HepG2 (cell line): ENCODE results near the gene HLF. TPM values are rescaled to one million over a fixed set of nuclear protein-coding genes. Genes with fewer than 3 reads are reported as not detected.

ENCODE experiments used
- ATAC-seq: fragments of 200-7000 bp; cut with Tn5 transposase; 3 replicates; pipeline ENCODE4 v1.9.1; 2020; ENCODE audit warnings: mild to moderate bottlenecking, moderate library complexity
- BruUV-seq: library from RNA; stranded (reverse); fragments of 400-500 nt; replicated peaks from 2 replicates; lab custom pipeline; 2021; lab: Mats Ljungman, UMichigan
- CTCF ChIA-PET: fragments of 300-600 bp; formaldehyde crosslinking; extraction: SDS; loops from one replicate; lab custom pipeline; 2021; ENCODE audit warnings: low total read pairs, inconsistent platforms, low intra/inter-chr PET ratio; lab: Yijun Ruan, JAX
- POLR2A ChIA-PET: fragments of 350-600 bp; sonication (Branson Sonifier 250); formaldehyde crosslinking; loops from one replicate; lab custom pipeline; 2020; ENCODE audit warnings: antibody characterized with exemption, inconsistent platforms; lab: Yijun Ruan, JAX
- DNase-seq: peaks from one replicate; pipeline ENCODE4 v3.0.0-alpha.2; 2015; ENCODE audit warnings: low spot score
- FAIRE-seq: peaks from 3 replicates; lab custom pipeline; 2011; peaks lifted over from hg19 to GRCh38; lab: Jason Lieb, UNC
- H2AFZ ChIP-seq: one replicate; pipeline ENCODE4 v1.6.1; 2011; ENCODE audit warnings: low read length, inconsistent platforms
- H3K27ac ChIP-seq: fragments of 300-600 bp; 3 replicates; pipeline ENCODE4 v1.8.0; 2011; ENCODE audit warnings: mixed run types, mild to moderate bottlenecking, mixed read lengths, low read length, inconsistent platforms; ENCODE audit not compliant: insufficient read depth; ENCODE audit errors: extremely low read length
- H3K27me3 ChIP-seq, 2 experiments: fragments of 200-600 bp in 1 of 2; 2 replicates in 1 of 2; 3 replicates in 1 of 2; pipeline versions ENCODE4 v1.6.0 to v1.8.0; 2011; ENCODE audit warnings: low read length in 2 of 2, mild to moderate bottlenecking in 2 of 2, moderate library complexity in 2 of 2, inconsistent platforms in 1 of 2; ENCODE audit not compliant: insufficient read depth in 2 of 2, control insufficient read depth in 1 of 2
- H3K36me3 ChIP-seq, 2 experiments: fragments of 200-600 bp in 1 of 2; replicated peaks in 1 of 2; 2 replicates in 1 of 2; 3 replicates in 1 of 2; pipeline versions ENCODE4 v1.5.1 to v1.8.0; 2011; ENCODE audit warnings: low read length in 2 of 2, inconsistent platforms in 1 of 2; ENCODE audit not compliant: insufficient read depth in 2 of 2, control insufficient read depth in 1 of 2
- H3K4me1 ChIP-seq: 2 replicates; pipeline ENCODE4 v1.5.1; 2012; ENCODE audit warnings: low read length, inconsistent platforms; ENCODE audit not compliant: insufficient read depth
- H3K4me2 ChIP-seq: 2 replicates; pipeline ENCODE4 v1.6.0; 2011; ENCODE audit warnings: low read depth, low read length, inconsistent platforms
- H3K4me3 ChIP-seq, 3 experiments: fragments of 200-600 bp in 1 of 3; sonication (generic), shearing (Covaris generic) in 1 of 3; replicated peaks in 1 of 3; 2 replicates each; pipeline ENCODE4 v1.5.1; 2011 to 2016; ENCODE audit warnings: low read length in 3 of 3, inconsistent platforms in 2 of 3, low read depth in 2 of 3, mild to moderate bottlenecking in 2 of 3, control low read depth in 1 of 3, mixed read lengths in 1 of 3; ENCODE audit not compliant: insufficient read depth in 1 of 3
- H3K79me2 ChIP-seq: one replicate; pipeline ENCODE4 v1.6.1; 2011; ENCODE audit warnings: low read length, inconsistent platforms; ENCODE audit not compliant: insufficient read depth
- H3K9ac ChIP-seq: 2 replicates; pipeline ENCODE4 v1.6.0; 2011; ENCODE audit warnings: mild to moderate bottlenecking, low read depth, low read length, inconsistent platforms; ENCODE audit not compliant: insufficient read depth
- H3K9me3 ChIP-seq: 2 replicates; pipeline ENCODE4 v1.5.1; 2012; ENCODE audit warnings: mild to moderate bottlenecking, low read length
- H4K20me1 ChIP-seq: 2 replicates; pipeline ENCODE4 v1.6.0; 2011; ENCODE audit warnings: inconsistent platforms, mild to moderate bottlenecking, low read length, moderate library complexity; ENCODE audit not compliant: insufficient read depth
- CENPT ChIP-seq: sonication (generic); formaldehyde crosslinking; IDR thresholded peaks from 2 replicates; pipeline ENCODE4 v1.8.0; 2022; ENCODE audit warnings: low read depth, mild to moderate bottlenecking, moderate library complexity, missing genetic modification reagents
- GATAD1 ChIP-seq: IDR thresholded peaks from 2 replicates; pipeline ENCODE4 v1.6.1; 2016; ENCODE audit warnings: missing genetic modification reagents, missing compliant biosample characterization
- MXD4 ChIP-seq: IDR thresholded peaks from 2 replicates; pipeline ENCODE4 v1.6.1; 2016; ENCODE audit warnings: mild to moderate bottlenecking, missing biosample characterization, missing genetic modification reagents
- SYNCRIP ChIP-seq: fragments of 200-400 bp; formaldehyde crosslinking; IDR thresholded peaks from 2 replicates; pipeline ENCODE4 v1.6.1; 2018; ENCODE audit warnings: mild to moderate bottlenecking, low read depth, low read length; ENCODE audit not compliant: insufficient read depth
- U2AF1 ChIP-seq: fragments of 200-400 bp; formaldehyde crosslinking; optimal IDR thresholded peaks from 2 replicates; pipeline ENCODE3; 2017; ENCODE audit warnings: mild to moderate bottlenecking, low read depth, low read length
- ZNF296 ChIP-seq: sonication (generic); formaldehyde crosslinking; conservative IDR thresholded peaks from 2 replicates; pipeline ENCODE4 v1.5.0; 2020; ENCODE audit warnings: mild to moderate bottlenecking, missing genetic modification reagents
- ZNF326 ChIP-seq: sonication (generic); formaldehyde crosslinking; IDR thresholded peaks from 2 replicates; pipeline ENCODE4 v1.4.0; 2020; ENCODE audit warnings: missing genetic modification reagents, borderline replicate concordance
- ZNF75D ChIP-seq: sonication (generic); formaldehyde crosslinking; IDR thresholded peaks from 2 replicates; pipeline ENCODE4 v1.8.1; 2023; ENCODE audit warnings: missing genetic modification reagents, mild to moderate bottlenecking, borderline replicate concordance
- ZNF761 ChIP-seq: sonication (generic); formaldehyde crosslinking; conservative IDR thresholded peaks from 2 replicates; pipeline ENCODE4 v1.4.0; 2020; ENCODE audit warnings: mild to moderate bottlenecking, missing genetic modification reagents
- WGBS: methylation state at CpG from one replicate; pipeline ENCODE4 v1.1.6; 2017; ENCODE audit warnings: low lambda C conversion rate; 5-methylcytosine and 5-hydroxymethylcytosine counted together
- in situ Hi-C: cut with HindIII; loops from 2 replicates; pipeline ENCODE4 v1.10.0; 2017; ENCODE audit warnings: low pct_unique_long_range_greater_than_20kb; ENCODE audit not compliant: extremely low pct_ligation_motif_present
- intact Hi-C: fragments of 100-400 bp; cut with micrococcal nuclease; formaldehyde crosslinking; loops from one replicate; pipeline ENCODE4 v1.10.0; 2022; ENCODE audit not compliant: unreplicated experiment
- polyA plus RNA-seq, 8 experiments: library from polyadenylated mRNA; depleted of rRNA in 3 of 8; stranded (reverse) in 7 of 8; unstranded in 1 of 8; fragments of >200 nt; fragmentation: Illumina TruSeq in 4 of 8; extraction: Trizol in 4 of 8; gene quantifications; 2 replicates each; pipeline versions ENCODE4 v1.2.1 to v1.2.3, GENCODE V29; 2011 to 2016; ENCODE audit warnings: low read depth in 4 of 8, missing spikeins in 1 of 8, mixed read lengths in 1 of 8; ENCODE audit not compliant: insufficient read depth in 1 of 8
- total RNA-seq, 5 experiments: library from RNA; depleted of rRNA; stranded (reverse); fragments of >200 nt; fragmentation: Illumina TruSeq; extraction: Trizol; gene quantifications; 2 replicates each; pipeline ENCODE4 v1.2.3, GENCODE V29; 2016; ENCODE audit warnings: low read depth in 1 of 5
- TF ChIP-seq, protein P1 (sequence below): sonication (generic); formaldehyde crosslinking; IDR thresholded peaks from 2 replicates; pipeline ENCODE4 v1.5.0; 2020; ENCODE audit warnings: missing genetic modification reagents, mild to moderate bottlenecking, borderline replicate concordance
- TF ChIP-seq, protein P2 (sequence below): sonication (generic); formaldehyde crosslinking; IDR thresholded peaks from 2 replicates; pipeline ENCODE4 v1.4.0; 2020; ENCODE audit warnings: mild to moderate bottlenecking, missing genetic modification reagents
- TF ChIP-seq, protein P3 (sequence below): sonication (generic); formaldehyde crosslinking; IDR thresholded peaks from 2 replicates; pipeline ENCODE4 v1.4.0; 2020; ENCODE audit warnings: missing genetic modification reagents
- TF ChIP-seq, protein P4 (sequence below): sonication (generic); formaldehyde crosslinking; IDR thresholded peaks from 2 replicates; pipeline ENCODE4 v1.8.0; 2022; ENCODE audit warnings: mild to moderate bottlenecking, missing genetic modification reagents, moderate library complexity

HLF gene
- total and polyA plus RNA-seq, 2 of the 13 experiments (the other 11 are each of a cell fraction or from before 2014, with no cell fraction given), result 202 to 346 TPM

DNA sequence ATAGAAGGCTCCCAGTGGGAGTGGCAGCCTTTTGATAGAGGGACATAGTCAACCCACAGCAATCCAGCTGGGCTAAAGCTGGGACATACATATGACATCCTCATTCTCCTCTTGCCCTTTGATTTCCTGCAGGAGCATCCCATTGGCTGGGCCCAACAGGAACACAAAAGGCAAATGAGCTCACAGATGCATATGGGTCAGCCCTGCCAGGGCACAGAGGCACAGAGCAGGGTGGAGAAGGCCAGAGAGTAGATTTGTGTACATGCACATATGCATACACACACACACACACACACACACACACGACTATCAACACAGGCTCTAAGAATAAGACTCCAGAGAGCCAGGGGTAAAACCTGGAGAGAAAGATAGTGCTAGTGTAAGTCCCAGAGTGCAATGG, 98.3 kb downstream of the HLF start:
- BruUV-seq, result no TSS peak
- no peaks in the 10 kb centered on the region for H4K20me1 ChIP-seq
- no peaks in the 10 kb centered on the region for H3K79me2 ChIP-seq
- ChIA-PET CTCF (no interaction called here), POLR2A (no interaction called here)
- H3K4me3 ChIP-seq, result no peak overlapping the region
- TF ChIP-seq GATAD1 (CRISPR knock-in tag) (no peak), U2AF1 (no peak), SYNCRIP (no peak), ZNF761 (CRISPR knock-in tag) (no peak), MXD4 (no peak)
- TF ChIP-seq, protein P1, sequence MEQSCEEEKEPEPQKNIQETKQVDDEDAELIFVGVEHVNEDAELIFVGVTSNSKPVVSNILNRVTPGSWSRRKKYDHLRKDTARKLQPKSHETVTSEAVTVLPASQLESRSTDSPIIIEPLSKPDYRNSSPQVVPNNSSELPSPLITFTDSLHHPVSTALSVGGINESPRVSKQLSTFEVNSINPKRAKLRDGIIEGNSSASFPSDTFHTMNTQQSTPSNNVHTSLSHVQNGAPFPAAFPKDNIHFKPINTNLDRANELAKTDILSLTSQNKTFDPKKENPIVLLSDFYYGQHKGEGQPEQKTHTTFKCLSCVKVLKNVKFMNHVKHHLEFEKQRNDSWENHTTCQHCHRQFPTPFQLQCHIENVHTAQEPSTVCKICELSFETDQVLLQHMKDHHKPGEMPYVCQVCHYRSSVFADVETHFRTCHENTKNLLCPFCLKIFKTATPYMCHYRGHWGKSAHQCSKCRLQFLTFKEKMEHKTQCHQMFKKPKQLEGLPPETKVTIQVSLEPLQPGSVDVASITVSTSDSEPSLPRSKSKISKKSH (CRISPR knock-in tag), result no peak
- no peak overlapping the region for H3K27ac ChIP-seq
- 11% methylated on average over 1 of the region's 1 CpG for WGBS
- no peak overlapping the region for H2AFZ ChIP-seq
- no peak for DNase-seq
- H3K4me2 ChIP-seq, result no peak overlapping the region
- H3K27me3 ChIP-seq, result peaks cover 0 to 4% of the 10 kb centered on the region in 2 experiments; a peak in 1 of 5 replicates
- peaks cover 15% of the 10 kb centered on the region for H3K9me3 ChIP-seq
- FAIRE-seq, result no peak
- no peak for ATAC-seq
- H3K36me3 ChIP-seq, result no peaks in the 10 kb centered on the region
- intact Hi-C loops (no loop called here), in situ Hi-C loops (no loop called here)
- no peak overlapping the region for H3K9ac ChIP-seq
- H3K4me1 ChIP-seq, result 0 out of 2 replicates have a peak, but pooled peaks cover 4% of the 10 kb centered on the region

DNA sequence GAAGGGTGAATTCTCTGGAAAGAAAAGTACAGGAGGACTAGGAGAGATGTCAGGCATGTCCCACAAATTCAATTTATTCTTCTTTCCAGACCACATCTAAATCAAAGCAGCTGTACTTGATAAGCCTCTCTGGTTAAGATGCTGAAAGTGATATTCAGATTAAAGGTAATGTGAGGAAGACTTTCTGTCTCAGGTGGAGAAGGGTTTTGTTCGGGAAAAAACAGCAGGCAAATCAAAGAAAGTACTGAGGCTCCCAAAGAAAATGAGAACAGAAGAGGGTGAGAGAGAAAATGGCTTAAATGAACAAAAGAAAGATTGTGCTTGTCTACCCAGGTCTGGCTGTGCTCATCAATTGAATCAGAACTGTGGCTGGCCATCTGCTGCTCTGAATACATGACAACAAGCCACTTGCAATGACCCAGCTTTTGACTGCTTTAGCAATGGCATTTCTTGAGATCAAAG, 101.3 kb downstream of the HLF start:
- no TSS peak for BruUV-seq
- ATAC-seq, result no peak

More for the DNA sequence above, 101.3 kb downstream of the HLF start:
- no peak overlapping the region for H3K27ac ChIP-seq
- in situ Hi-C loops (no loop called here), intact Hi-C loops (no loop called here)
- DNase-seq (no peak), FAIRE-seq (no peak)
- H3K79me2 ChIP-seq, result no peaks in the 10 kb centered on the region
- peaks cover 8% of the 10 kb centered on the region for H3K9me3 ChIP-seq
- no peak overlapping the region for H3K4me3 ChIP-seq
- 4% methylated on average over 1 of the region's 1 CpG for WGBS
- POLR2A ChIA-PET, result no interaction called here
- H3K4me2 ChIP-seq, result no peak overlapping the region
- H3K9ac ChIP-seq, result no peak overlapping the region
- H2AFZ ChIP-seq, result no peak overlapping the region
- peaks cover 0 to 6% of the 10 kb centered on the region in 2 experiments; a peak in 1 of 5 replicates for H3K27me3 ChIP-seq
- CTCF ChIA-PET, result no interaction called here
- no peaks in the 10 kb centered on the region for H4K20me1 ChIP-seq
- H3K4me1 ChIP-seq, result 0 out of 2 replicates have a peak, but pooled peaks cover 4% of the 10 kb centered on the region
- H3K36me3 ChIP-seq, result no peaks in the 10 kb centered on the region
- TF ChIP-seq, protein P2, sequence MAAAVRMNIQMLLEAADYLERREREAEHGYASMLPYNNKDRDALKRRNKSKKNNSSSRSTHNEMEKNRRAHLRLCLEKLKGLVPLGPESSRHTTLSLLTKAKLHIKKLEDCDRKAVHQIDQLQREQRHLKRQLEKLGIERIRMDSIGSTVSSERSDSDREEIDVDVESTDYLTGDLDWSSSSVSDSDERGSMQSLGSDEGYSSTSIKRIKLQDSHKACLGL (CRISPR knock-in tag), result no peak
- TF ChIP-seq ZNF296 (CRISPR knock-in tag), result no peak
- TF ChIP-seq, protein P3, sequence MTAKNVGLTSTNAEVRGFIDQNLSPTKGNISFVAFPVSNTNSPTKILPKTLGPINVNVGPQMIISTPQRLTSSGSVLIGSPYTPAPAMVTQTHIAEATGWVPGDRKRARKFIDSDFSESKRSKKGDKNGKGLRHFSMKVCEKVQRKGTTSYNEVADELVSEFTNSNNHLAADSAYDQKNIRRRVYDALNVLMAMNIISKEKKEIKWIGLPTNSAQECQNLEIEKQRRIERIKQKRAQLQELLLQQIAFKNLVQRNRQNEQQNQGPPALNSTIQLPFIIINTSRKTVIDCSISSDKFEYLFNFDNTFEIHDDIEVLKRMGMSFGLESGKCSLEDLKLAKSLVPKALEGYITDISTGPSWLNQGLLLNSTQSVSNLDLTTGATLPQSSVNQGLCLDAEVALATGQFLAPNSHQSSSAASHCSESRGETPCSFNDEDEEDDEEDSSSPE, result no peak
- no peak for TF ChIP-seq CENPT (CRISPR knock-in tag)
- TF ChIP-seq, protein P4, sequence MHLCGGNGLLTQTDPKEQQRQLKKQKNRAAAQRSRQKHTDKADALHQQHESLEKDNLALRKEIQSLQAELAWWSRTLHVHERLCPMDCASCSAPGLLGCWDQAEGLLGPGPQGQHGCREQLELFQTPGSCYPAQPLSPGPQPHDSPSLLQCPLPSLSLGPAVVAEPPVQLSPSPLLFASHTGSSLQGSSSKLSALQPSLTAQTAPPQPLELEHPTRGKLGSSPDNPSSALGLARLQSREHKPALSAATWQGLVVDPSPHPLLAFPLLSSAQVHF (CRISPR knock-in tag), result no peak
- TF ChIP-seq ZNF75D (CRISPR knock-in tag), result no peak
- no peak for TF ChIP-seq ZNF326 (CRISPR knock-in tag)
